ENCODE data around the gene PTPA. TPM values are rescaled to one million over a fixed set of nuclear protein-coding genes. Genes with fewer than 3 reads are reported as not detected.
"Not testable (repeated sequence)": the region's sequence is repeated elsewhere in the genome, so short reads cannot be mapped to it uniquely, and the experiment has no call there.

The PTPA gene
- total RNA-seq, 1 donor from 2014 or later, result 66.8 TPM

DNA sequence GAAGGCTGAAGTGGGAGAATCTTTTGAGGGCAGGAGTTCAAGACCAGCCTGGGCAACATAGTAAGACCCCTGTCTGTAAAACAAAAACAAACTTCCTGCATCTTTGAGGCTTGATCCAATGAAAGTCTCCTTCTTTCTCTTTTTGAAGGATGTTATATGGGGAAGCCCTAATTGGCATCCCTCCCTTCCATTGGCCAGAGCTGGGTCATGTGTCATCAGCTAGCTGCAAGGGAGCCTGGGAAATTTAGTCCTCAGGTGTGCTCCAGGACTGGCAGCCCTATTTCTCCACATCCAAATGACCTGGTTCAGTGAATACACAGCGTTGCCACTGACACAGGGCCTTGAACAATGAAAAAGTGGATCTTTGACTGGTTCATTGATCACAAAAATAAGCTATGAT lies 75.8 kb downstream of the PTPA start:
- Histone ChIP-seq H3K27ac (ENCODE audit: low read depth, low read length) (no peak overlapping the region), H3K4me1 (ENCODE audit: control insufficient read depth in 3 of 3, insufficient read depth in 3 of 3, low read length in 3 of 3) (peaks cover 0 to 9% (median 0%) of the 10 kb centered on the region in 3 donors), H3K4me3 (ENCODE audit: low read length in 3 of 3) (no peak overlapping the region), H3K9me3 (ENCODE audit: control insufficient read depth in 3 of 3, low read length in 3 of 3) (no peaks in the 10 kb centered on the region), H3K36me3 (ENCODE audit: control insufficient read depth in 3 of 3, insufficient read depth in 3 of 3, low read length in 3 of 3) (no peaks in the 10 kb centered on the region), H3K9ac (ENCODE audit: low read depth in 1 of 3, low read length in 3 of 3) (no peak overlapping the region), H3K27me3 (ENCODE audit: control insufficient read depth in 3 of 3, insufficient read depth in 3 of 3, low read length in 3 of 3) (no peaks in the 10 kb centered on the region)

DNA sequence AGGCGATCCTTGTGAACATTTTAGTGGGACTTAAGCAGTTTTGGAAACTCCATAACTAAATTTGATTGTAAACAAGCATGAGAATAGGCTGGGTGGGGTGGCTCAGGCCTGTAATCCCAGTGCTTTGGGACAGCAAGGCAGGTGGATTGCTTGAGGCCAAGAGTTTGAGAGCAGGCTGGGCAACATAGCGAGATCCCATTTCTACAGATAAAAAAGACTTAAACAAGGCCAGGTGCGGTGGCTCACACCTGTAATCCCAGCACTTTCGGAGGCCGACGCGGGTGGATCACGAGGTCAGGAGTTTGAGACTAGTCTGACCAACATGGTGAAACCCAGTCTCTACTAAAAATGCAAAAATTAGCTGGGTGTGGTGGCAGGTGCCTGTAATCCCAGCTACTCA lies 78.8 kb downstream of the PTPA start:
- H3K4me3 ChIP-seq (ENCODE audit: low read length in 3 of 3); H3K4me1 ChIP-seq (ENCODE audit: control insufficient read depth in 3 of 3, insufficient read depth in 3 of 3, low read length in 3 of 3); H3K9ac ChIP-seq (ENCODE audit: low read depth in 1 of 3, low read length in 3 of 3); H3K36me3 ChIP-seq (ENCODE audit: control insufficient read depth in 3 of 3, insufficient read depth in 3 of 3, low read length in 3 of 3); H3K9me3 ChIP-seq (ENCODE audit: control insufficient read depth in 3 of 3, low read length in 3 of 3); H3K27ac ChIP-seq (ENCODE audit: low read depth, low read length): not testable (repeated sequence)
- peaks cover 8 to 14% (median 11%) of the 10 kb centered on the region in 3 donors for H3K27me3 ChIP-seq (ENCODE audit: control insufficient read depth in 3 of 3, insufficient read depth in 3 of 3, low read length in 3 of 3)

- Histone ChIP-seq H3K9me3 (ENCODE audit: control insufficient read depth in 3 of 3, low read length in 3 of 3) (no peaks in the 10 kb centered on the region), H3K4me1 (ENCODE audit: control insufficient read depth in 3 of 3, insufficient read depth in 3 of 3, low read length in 3 of 3) (no peaks in the 10 kb centered on the region), H3K27me3 (ENCODE audit: control insufficient read depth in 3 of 3, insufficient read depth in 3 of 3, low read length in 3 of 3) (peaks cover 12 to 14% (median 14%) of the 10 kb centered on the region in 3 donors), H3K9ac (ENCODE audit: low read depth in 1 of 3, low read length in 3 of 3) (no peak overlapping the region), H3K36me3 (ENCODE audit: control insufficient read depth in 3 of 3, insufficient read depth in 3 of 3, low read length in 3 of 3) (no peaks in the 10 kb centered on the region), H3K27ac (ENCODE audit: low read depth, low read length) (no peak overlapping the region), H3K4me3 (ENCODE audit: low read length in 3 of 3) (no peak overlapping the region)
Observed at GRCh38 chr9:129191234-129191633, 80.0 kb downstream of the PTPA start.

DNA sequence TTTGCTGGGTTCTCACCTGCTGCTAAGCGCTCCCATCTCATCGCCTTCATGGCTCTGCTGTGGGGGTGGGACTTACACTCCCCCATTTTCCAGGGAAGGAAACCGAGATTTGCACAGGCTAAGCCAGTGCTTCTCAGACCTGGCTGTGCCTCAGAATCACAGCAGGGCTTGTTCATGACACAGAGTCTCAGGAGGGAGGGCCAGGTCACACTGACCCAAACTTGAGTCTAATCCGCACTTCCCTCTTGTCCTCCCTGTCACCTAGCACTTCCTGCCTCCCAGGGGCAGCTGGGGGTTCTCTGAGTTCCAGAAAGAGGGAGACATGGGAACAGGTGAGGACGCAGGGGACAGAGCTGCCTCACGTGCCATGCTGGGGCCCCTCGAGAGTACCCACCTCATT lies 82.4 kb downstream of the PTPA start:
- Histone ChIP-seq H3K27ac (ENCODE audit: low read depth, low read length) (no peak overlapping the region), H3K9ac (ENCODE audit: low read depth in 1 of 3, low read length in 3 of 3) (no peak overlapping the region), H3K4me3 (ENCODE audit: low read length in 3 of 3) (no peak overlapping the region), H3K9me3 (ENCODE audit: control insufficient read depth in 3 of 3, low read length in 3 of 3) (no peaks in the 10 kb centered on the region), H3K36me3 (ENCODE audit: control insufficient read depth in 3 of 3, insufficient read depth in 3 of 3, low read length in 3 of 3) (no peaks in the 10 kb centered on the region), H3K4me1 (ENCODE audit: control insufficient read depth in 3 of 3, insufficient read depth in 3 of 3, low read length in 3 of 3) (peaks cover 7 to 12% (median 11%) of the 10 kb centered on the region in 3 donors), H3K27me3 (ENCODE audit: control insufficient read depth in 3 of 3, insufficient read depth in 3 of 3, low read length in 3 of 3) (peaks cover 14 to 20% (median 14%) of the 10 kb centered on the region in 3 donors)

DNA sequence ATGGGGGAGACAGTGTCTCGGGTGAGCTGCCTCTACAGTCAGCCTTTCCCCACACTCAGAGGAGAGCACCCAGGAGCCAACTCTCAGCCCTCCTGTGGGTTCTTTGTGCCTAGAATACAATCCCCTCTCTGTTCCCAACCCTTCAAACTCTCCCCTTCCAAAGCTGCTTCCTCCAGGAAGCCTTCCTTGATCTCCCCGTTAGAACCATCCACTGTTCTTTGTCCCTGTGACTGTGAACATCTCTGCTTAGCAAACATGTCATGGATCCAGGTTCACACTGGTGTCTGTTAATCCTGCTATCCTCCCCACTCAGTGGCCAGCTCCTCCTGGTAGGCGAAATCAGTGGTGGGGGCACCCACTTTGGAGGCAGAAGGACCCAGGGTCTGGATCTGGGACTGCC lies 83.0 kb downstream of the PTPA start:
- Histone ChIP-seq H3K36me3 (ENCODE audit: control insufficient read depth in 3 of 3, insufficient read depth in 3 of 3, low read length in 3 of 3) (no peaks in the 10 kb centered on the region), H3K4me1 (ENCODE audit: control insufficient read depth in 3 of 3, insufficient read depth in 3 of 3, low read length in 3 of 3) (peaks cover 7 to 13% (median 12%) of the 10 kb centered on the region in 3 donors), H3K9ac (ENCODE audit: low read depth in 1 of 3, low read length in 3 of 3) (no peak overlapping the region), H3K27ac (ENCODE audit: low read depth, low read length) (no peak overlapping the region), H3K4me3 (ENCODE audit: low read length in 3 of 3) (no peak overlapping the region), H3K27me3 (ENCODE audit: control insufficient read depth in 3 of 3, insufficient read depth in 3 of 3, low read length in 3 of 3) (peaks cover 14 to 20% (median 14%) of the 10 kb centered on the region in 3 donors), H3K9me3 (ENCODE audit: control insufficient read depth in 3 of 3, low read length in 3 of 3) (no peaks in the 10 kb centered on the region)

- Histone ChIP-seq H3K9me3 (ENCODE audit: control insufficient read depth in 3 of 3, low read length in 3 of 3) (no peaks in the 10 kb centered on the region), H3K27ac (ENCODE audit: low read depth, low read length) (no peak overlapping the region), H3K9ac (ENCODE audit: low read depth in 1 of 3, low read length in 3 of 3) (no peak overlapping the region), H3K36me3 (ENCODE audit: control insufficient read depth in 3 of 3, insufficient read depth in 3 of 3, low read length in 3 of 3) (no peaks in the 10 kb centered on the region), H3K27me3 (ENCODE audit: control insufficient read depth in 3 of 3, insufficient read depth in 3 of 3, low read length in 3 of 3) (peaks cover 14 to 20% (median 14%) of the 10 kb centered on the region in 3 donors), H3K4me3 (ENCODE audit: low read length in 3 of 3) (no peak overlapping the region), H3K4me1 (ENCODE audit: control insufficient read depth in 3 of 3, insufficient read depth in 3 of 3, low read length in 3 of 3) (peaks cover 7 to 13% (median 12%) of the 10 kb centered on the region in 3 donors)
Observed at GRCh38 chr9:129195606-129196005, 84.4 kb downstream of the PTPA start.

DNA sequence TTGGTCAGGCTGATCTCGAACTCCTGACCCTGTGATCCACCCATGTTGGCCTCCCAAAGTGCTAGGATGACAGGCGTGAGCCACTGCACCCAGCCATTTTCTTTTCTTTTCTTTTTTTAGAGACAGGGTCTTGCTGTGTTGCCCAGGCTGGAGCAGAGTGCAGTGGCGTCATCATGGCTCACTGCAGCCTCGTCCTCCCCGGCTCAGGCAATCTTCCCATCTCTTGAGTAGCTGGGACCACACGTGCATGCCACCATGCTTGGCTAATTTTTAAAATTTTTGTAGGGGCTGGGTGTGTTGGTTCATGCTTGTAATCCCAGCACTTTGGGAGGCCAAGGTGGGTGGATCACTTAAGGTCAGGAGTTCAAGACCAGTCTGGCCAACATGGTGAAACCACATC lies 85.8 kb downstream of the PTPA start:
- H3K9me3 ChIP-seq (ENCODE audit: control insufficient read depth in 3 of 3, low read length in 3 of 3); H3K27ac ChIP-seq (ENCODE audit: low read depth, low read length); H3K36me3 ChIP-seq (ENCODE audit: control insufficient read depth in 3 of 3, insufficient read depth in 3 of 3, low read length in 3 of 3); H3K9ac ChIP-seq (ENCODE audit: low read depth in 1 of 3, low read length in 3 of 3); H3K4me3 ChIP-seq (ENCODE audit: low read length in 3 of 3): not testable (repeated sequence)
- Histone ChIP-seq H3K27me3 (ENCODE audit: control insufficient read depth in 3 of 3, insufficient read depth in 3 of 3, low read length in 3 of 3) (peaks cover 14 to 20% (median 14%) of the 10 kb centered on the region in 3 donors), H3K4me1 (ENCODE audit: control insufficient read depth in 3 of 3, insufficient read depth in 3 of 3, low read length in 3 of 3) (peaks cover 7 to 13% (median 12%) of the 10 kb centered on the region in 3 donors)

- Histone ChIP-seq H3K36me3 (ENCODE audit: control insufficient read depth in 3 of 3, insufficient read depth in 3 of 3, low read length in 3 of 3) (no peaks in the 10 kb centered on the region), H3K27ac (ENCODE audit: low read depth, low read length) (peak overlapping the region; percentile 66), H3K9ac (ENCODE audit: low read depth in 1 of 3, low read length in 3 of 3) (peak overlapping the region in 2 of 3 donors; percentile 5 to 68), H3K27me3 (ENCODE audit: control insufficient read depth in 3 of 3, insufficient read depth in 3 of 3, low read length in 3 of 3) (peaks cover 14 to 20% (median 14%) of the 10 kb centered on the region in 3 donors), H3K9me3 (ENCODE audit: control insufficient read depth in 3 of 3, low read length in 3 of 3) (no peaks in the 10 kb centered on the region), H3K4me1 (ENCODE audit: control insufficient read depth in 3 of 3, insufficient read depth in 3 of 3, low read length in 3 of 3) (peaks cover 7 to 13% (median 12%) of the 10 kb centered on the region in 3 donors), H3K4me3 (ENCODE audit: low read length in 3 of 3) (peak overlapping the region in 2 of 3 donors; percentile 6 to 18)
Observed at GRCh38 chr9:129197978-129198318, 86.7 kb downstream of the PTPA start.

Other genes with a start within 250 kb of the PTPA start
- 2.1 TPM for gene KYAT1, start 229.5 kb upstream of the PTPA start, total RNA-seq
- 9.9 TPM for gene LRRC8A, start 229.3 kb upstream of the PTPA start, total RNA-seq
- 17.7 TPM for gene PHYHD1, start 190.4 kb upstream of the PTPA start, total RNA-seq
- 11.5 TPM for gene DOLK, start 163.8 kb upstream of the PTPA start, total RNA-seq
- 36.5 TPM for gene NUP188, start 163.7 kb upstream of the PTPA start, total RNA-seq
- 25.1 TPM for gene SH3GLB2, start 83.1 kb upstream of the PTPA start, total RNA-seq
- gene MIGA2, start 74.8 kb upstream of the PTPA start, total RNA-seq, result 12.0 TPM
- gene DOLPP1, start 30.3 kb upstream of the PTPA start, total RNA-seq, result 5.2 TPM
- gene CRAT, start 622 bp upstream of the PTPA start, total RNA-seq, result 27.1 TPM
- 16.7 TPM for gene IER5L, start 66.8 kb downstream of the PTPA start, total RNA-seq

Data from skeletal muscle tissue (tissue), 4 donors.